Left forelimb (tissue), 1 donor: ENCODE measurements around the gene KCNG3.

Experiments
- DNase-seq: peaks from one replicate; pipeline ENCODE4 v3.0.0-alpha.2; 2018; ENCODE audit warnings: low spot score

KCNG3 gene

DNA sequence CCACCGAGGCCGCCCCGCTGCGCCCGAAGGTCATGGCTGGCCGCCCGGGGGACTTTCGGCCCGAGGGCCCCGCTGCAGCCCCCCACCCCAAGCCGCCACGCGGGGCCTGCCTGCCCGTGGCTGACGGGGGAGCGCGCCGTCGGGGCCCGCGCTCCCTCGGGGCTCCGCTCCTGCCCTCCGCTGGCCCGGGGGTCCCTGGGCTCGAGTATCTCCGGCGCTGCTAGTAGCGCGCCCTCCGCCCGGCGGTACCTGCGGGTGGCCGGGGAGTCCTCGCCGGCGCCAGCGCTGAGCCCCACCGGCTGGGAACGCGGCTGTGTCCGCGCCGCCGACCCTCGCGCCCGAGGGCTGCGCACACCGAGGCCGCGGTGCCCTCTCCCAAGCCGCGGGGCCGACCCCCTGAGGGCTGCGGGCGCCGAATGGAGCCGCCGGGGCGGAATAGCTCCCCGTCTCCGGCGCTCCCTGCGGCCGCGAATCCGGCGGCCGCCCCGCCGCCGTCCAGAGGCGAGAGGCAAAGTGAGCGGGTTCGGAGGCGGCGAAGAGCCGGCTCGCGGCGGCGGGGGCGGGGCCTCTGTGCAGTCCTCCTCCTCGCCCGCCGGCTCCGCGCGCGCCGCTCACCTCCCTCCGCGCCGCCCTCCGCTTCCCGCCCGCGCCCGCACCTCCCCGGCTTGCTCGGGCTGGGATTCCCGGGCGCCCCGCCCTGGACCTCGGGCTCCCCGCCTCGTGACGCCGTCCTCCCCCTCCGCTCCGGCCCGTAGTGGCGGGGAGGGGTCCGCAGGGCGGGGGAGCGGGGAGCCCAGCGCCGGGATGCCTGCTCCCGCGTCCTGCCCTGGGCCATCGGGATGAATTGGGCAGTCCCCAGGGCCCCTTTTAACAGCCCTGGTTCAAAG is at the start of gene KCNG3:
KCNG3 (minus strand) TSS at position 515 of the 887 bp plus-strand sequence; CDS start at position 34, 481 bp downstream.
- DNase-seq, result peak; percentile 74

GRCh38 chr2:42542871-42543270 is 49.1 kb upstream of the KCNG3 start:
- DNase-seq, result no peak

DNA sequence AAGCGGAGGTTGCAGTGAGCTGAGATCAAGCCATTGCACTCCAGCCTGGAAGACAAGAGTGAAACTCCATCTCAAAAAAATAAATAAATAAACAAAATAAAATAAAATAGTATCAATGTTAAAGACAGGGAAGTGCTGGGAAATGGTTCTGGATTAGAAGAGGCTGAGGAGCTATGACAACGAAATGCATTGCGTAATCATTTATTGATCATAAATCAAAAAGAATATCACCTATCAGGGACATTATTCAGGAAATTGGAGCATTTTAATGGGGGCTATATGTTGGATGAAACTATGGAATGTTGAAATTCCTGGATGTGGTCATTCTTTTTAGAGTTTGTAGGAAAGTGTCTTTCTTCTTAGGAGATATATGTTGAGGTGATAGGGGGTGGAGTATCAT is 43.7 kb upstream of the KCNG3 start:
- no peak for DNase-seq

GRCh38 chr2:42532397-42532796 is 38.6 kb upstream of the KCNG3 start:
- DNase-seq, result no peak

- no peak for DNase-seq
These were observed 29.6 kb upstream of the KCNG3 start for GRCh38 chr2:42523341-42523740.

GRCh38 chr2:42522035-42522434 is 28.3 kb upstream of the KCNG3 start:
- DNase-seq, result no peak

- no peak for DNase-seq
These were observed 25.8 kb upstream of the KCNG3 start for GRCh38 chr2:42519624-42520023.

DNA sequence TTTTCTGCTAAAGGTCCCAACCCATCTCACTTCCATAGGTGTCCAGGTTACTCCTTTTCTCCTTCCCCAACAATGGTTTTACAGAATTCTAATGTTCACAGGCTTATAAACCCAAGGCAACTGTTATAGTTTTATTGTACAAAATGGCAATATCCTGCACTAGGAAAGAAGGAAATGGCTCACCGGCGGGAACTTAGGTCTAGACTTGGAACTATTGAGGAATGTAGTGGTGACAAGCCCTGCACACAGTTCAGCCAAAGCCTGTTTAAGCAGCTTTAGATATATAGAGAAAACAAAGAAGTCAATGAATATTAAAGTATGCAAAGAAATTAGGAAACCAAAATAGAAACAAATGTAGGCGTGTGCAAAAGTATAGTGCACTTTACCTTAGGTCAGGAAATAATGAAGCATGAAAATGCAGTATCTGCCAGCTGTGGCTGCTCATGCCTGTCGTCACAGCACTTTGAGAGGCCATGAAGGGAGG is 22.7 kb upstream of the KCNG3 start:
- DNase-seq, result no peak

GRCh38 chr2:42513252-42513918 is 19.6 kb upstream of the KCNG3 start:
- no peak for DNase-seq

GRCh38 chr2:42510608-42511243 is 16.9 kb upstream of the KCNG3 start:
- no peak for DNase-seq

GRCh38 chr2:42510191-42510590 is 16.4 kb upstream of the KCNG3 start:
- no peak for DNase-seq

GRCh38 chr2:42504364-42505230 is 10.8 kb upstream of the KCNG3 start:
- DNase-seq, result no peak

DNA sequence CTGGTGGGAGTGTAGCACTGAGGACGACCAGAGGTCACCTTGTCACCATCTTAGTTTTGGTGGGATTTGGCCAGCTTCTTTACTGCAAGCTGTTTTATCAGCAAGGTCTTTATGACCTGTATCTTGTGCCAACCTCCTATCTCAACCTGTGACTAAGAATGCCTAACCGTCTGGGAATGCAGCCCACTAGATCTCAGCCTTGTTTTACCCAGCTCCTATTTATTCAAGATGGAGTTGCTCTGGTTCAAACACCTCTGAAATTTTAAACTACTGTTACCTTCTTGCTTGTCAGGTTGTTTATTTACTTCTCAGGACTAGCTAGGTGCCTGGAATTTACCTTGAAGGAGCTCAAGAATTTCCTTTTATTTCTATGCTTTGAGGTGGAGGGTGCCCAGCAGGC is 9.5 kb upstream of the KCNG3 start:
- DNase-seq, result no peak

DNA sequence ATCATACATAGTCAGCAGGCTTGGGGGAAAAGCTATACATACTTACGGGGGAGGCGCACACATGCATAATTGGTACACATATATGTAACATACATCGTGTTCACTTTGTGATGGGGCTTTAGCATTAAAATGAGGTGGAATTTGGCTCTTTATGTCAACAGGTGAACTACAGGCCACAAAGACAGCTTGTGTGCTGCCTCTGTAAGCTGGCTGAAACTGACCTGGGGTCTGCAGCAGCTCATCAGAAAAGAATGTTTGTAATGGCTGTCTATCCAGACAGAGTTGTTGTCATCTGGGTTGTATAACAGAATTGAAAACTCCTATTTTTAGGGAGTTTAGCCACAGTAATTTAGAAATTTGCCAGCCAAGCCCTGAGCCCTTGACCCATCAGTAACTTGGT is 4.7 kb upstream of the KCNG3 start:
- no peak for DNase-seq

DNA sequence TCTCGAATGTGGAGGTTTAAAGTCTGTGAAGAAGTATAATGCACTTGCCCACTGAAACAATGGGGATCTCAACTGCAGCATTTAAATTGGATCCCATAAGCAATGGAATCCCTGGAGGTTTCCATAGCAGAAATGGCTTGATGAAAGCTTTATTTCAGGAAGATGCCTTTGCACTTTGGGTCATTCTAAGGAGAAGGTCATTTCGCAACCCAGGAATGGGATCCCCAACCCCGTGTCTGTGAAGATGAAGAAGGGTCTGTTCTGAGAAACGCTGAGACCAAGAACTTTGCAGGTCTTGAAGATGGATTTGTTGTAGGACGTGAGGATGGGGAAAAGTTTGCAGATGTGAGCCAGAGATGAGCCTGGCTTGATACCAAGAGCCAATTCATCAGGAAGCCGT is 1.8 kb upstream of the KCNG3 start:
- no peak for DNase-seq

DNA sequence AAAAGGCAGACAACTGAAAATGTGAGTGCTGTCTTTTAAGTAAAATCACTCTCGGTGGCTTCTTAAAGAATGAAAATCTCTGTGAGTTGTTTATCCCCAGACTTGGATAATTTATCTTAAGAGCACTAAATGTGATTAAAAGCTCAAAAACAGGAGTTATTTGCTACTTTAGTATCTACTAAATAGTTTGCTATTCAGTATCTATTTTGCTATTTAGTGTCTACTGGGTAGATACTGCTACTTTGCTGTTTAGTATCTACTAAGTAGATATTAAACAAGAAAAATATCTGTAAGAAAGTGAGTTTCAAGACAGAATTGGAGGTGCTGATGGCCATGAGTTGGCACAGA is 1.4 kb upstream of the KCNG3 start:
- no peak for DNase-seq

DNA sequence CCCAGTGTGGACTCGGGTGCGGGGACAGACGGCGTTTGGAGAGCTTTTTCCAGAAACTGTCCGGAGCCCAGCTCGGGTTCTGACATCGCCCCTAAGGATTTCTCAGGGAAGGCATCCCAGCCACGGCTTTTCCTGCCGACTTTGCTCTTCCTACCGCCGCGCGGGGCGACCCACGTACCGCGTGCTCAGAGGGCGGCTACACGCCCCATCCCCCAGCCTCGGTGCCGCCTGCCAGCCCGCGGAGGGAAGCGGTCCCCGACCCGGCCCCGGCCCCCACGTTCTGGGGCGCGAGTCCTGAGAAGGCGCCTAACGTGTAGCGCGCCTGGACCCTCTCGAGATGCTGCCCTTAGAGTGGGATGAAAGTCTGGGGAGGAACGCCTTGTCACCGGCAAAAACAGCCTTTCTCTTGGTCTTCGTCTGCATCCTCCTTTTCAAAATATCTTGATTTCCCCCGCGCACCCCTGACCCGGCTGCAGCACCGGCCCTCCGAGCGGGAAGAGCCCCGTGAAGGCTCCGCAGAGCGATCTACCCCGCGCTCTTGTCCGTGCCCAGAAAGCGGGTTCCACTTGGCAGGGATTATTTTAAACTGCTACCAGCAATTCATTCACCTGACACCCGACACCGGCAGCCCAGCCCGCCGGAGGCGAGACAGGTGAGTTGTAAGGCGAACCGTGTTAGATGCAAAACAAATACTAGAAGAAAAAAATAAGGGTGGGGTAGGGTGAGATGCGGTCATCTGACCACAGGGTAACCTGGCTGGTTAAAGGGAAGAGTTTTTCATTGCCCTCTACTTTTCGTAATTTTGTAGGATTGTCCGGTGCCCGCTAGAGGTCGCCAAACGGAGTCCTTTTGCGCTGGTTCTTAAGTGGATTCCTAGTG is 812 bp upstream of the KCNG3 start:
- peak; percentile 73 for DNase-seq

DNA sequence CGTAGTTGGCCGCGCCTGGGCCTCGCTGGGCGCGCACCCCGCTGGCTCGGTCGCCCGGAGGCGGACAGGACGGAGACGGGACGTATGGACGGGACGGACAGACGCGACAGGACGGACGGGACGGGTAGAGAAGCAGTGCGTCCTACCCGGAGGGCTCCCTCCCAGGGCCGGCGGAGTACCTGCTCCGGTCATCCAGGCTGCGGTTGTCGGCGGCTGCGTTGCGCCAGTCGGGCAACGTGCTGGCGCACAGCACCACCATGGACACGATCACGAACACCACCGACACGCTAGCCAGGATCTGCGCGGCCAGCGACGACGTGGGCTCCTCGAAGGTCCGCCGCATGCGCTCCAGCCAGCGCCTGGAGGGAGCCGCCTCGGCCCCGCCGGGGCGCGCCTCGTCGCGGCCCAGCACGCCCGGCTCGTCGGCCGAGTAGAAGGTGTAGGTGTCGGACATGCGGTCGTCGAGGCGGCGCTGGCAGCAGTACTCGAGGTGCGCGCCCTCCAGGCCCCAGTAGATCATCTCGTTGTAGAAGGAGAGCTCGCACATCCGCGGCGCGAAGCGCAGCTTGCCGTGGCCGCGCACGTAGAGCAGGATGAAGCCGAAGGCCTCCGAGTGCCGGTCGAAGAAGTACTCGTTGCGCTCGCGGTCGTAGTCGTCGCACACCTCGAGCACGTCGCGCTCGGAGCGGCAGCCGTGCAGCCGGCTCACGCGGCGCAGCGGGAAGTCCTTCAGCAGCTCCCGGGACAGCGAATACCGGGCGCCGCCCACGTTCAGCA is 903 bp downstream of the KCNG3 start:
- peak; percentile 64 for DNase-seq

- no peak for DNase-seq
These were observed 5.5 kb downstream of the KCNG3 start for GRCh38 chr2:42488297-42488696.
